Smooth muscle cell (in vitro differentiated cells): Measurements from ENCODE around the gene L1CAM. TPM values are rescaled to one million over a fixed set of nuclear protein-coding genes. Genes with fewer than 3 reads are reported as not detected.

Experiments used
- DNase-seq: peaks from one replicate; lab custom pipeline; 2025; ENCODE audit not compliant: unreplicated experiment; lab: John Stamatoyannopoulos, UW
- H2AFZ ChIP-seq: fragments of 200-600 bp; sonication (generic); 2 replicates; pipeline ENCODE4 v1.6.0; 2016; ENCODE audit warnings: antibody characterized with exemption, low read depth, mild to moderate bottlenecking
- H3F3A ChIP-seq: fragments of 200-600 bp; sonication (generic); 2 replicates; pipeline ENCODE4 v1.6.0; 2017; ENCODE audit warnings: antibody characterized with exemption, low read depth
- H3K27ac ChIP-seq: fragments of 200-600 bp; sonication (generic); 2 replicates; pipeline ENCODE4 v1.5.1; 2016; ENCODE audit warnings: low read depth, mild to moderate bottlenecking
- H3K27me3 ChIP-seq: fragments of 200-600 bp; sonication (generic); 2 replicates; pipeline ENCODE4 v1.6.1; 2016; ENCODE audit warnings: low read depth, mild to moderate bottlenecking
- H3K36me3 ChIP-seq: fragments of 200-600 bp; sonication (generic); 2 replicates; pipeline ENCODE4 v1.5.1; 2016; ENCODE audit warnings: low read depth
- H3K4me1 ChIP-seq: fragments of 200-600 bp; sonication (generic); 2 replicates; pipeline ENCODE4 v1.5.1; 2016; ENCODE audit warnings: low read depth
- H3K4me2 ChIP-seq: fragments of 200-600 bp; sonication (generic); 2 replicates; pipeline ENCODE4 v1.6.0; 2016; ENCODE audit warnings: mild to moderate bottlenecking
- H3K4me3 ChIP-seq: fragments of 200-600 bp; sonication (generic); 2 replicates; pipeline ENCODE4 v1.5.1; 2016; ENCODE audit warnings: mild to moderate bottlenecking
- H3K79me2 ChIP-seq: fragments of 200-600 bp; sonication (generic); 2 replicates; pipeline ENCODE4 v1.6.0; 2016; ENCODE audit warnings: low read depth, mild to moderate bottlenecking
- H3K9ac ChIP-seq: fragments of 200-600 bp; sonication (generic); 2 replicates; pipeline ENCODE4 v1.6.0; 2016; ENCODE audit warnings: low read depth
- H3K9me3 ChIP-seq: fragments of 200-600 bp; sonication (generic); replicated peaks from 2 replicates; pipeline ENCODE4 v1.5.1; 2016; ENCODE audit warnings: low read depth
- H4K20me1 ChIP-seq: fragments of 200-600 bp; sonication (generic); 2 replicates; pipeline ENCODE4 v1.6.0; 2016; ENCODE audit warnings: low read depth
- CTCF ChIP-seq: fragments of 200-600 bp; sonication (generic); IDR thresholded peaks from 2 replicates; pipeline ENCODE4 v1.5.1; 2017; ENCODE audit warnings: borderline replicate concordance, mild to moderate bottlenecking, antibody characterized with exemption; ENCODE audit not compliant: insufficient read depth, poor library complexity, severe bottlenecking
- WGBS: methylation state at CpG from one replicate; pipeline ENCODE4 v1.1.7; 2016; ENCODE audit warnings: low lambda C conversion rate; 5-methylcytosine and 5-hydroxymethylcytosine counted together
- polyA plus RNA-seq: library from polyadenylated mRNA; unstranded; fragments of >200 nt; fragmentation: Nextera tagmentation; extraction: Ambion mirVana; gene quantifications from 2 replicates; pipeline ENCODE4 v1.2.1, GENCODE V29; 2016
- total RNA-seq: library from RNA; depleted of rRNA; stranded (reverse); fragments of >200 nt; gene quantifications from 2 replicates; pipeline ENCODE4 v1.2.3, GENCODE V29; 2014

The L1CAM gene
- total and polyA plus RNA-seq, 2 experiments from 2014 or later: 27.2 to 68.7 TPM

- Histone ChIP-seq H3K79me2 (no peaks in the 10 kb centered on the region), H3K9me3 (no peaks in the 10 kb centered on the region), H3K4me1 (peaks cover 6% of the 10 kb centered on the region), H3K4me3 (no peak overlapping the region), H2AFZ (no peak overlapping the region), H4K20me1 (no peaks in the 10 kb centered on the region), H3K36me3 (no peaks in the 10 kb centered on the region), H3F3A (no peaks in the 10 kb centered on the region), H3K4me2 (no peak overlapping the region), H3K27ac (no peak overlapping the region), H3K27me3 (peaks cover 5% of the 10 kb centered on the region), H3K9ac (no peak overlapping the region)
- 57% methylated on average over 3 of the region's 3 CpGs for WGBS
- DNase-seq: no peak
- TF ChIP-seq CTCF: no peak
These were observed 59.0 kb downstream of the L1CAM start for GRCh38 chrX:153827016-153827415.

GRCh38 chrX:153825042-153825441 lies 60.9 kb downstream of the L1CAM start:
- TF ChIP-seq CTCF: no peak
- Histone ChIP-seq H3F3A (no peaks in the 10 kb centered on the region), H3K4me3 (no peak overlapping the region), H3K36me3 (no peaks in the 10 kb centered on the region), H3K79me2 (no peaks in the 10 kb centered on the region), H3K4me1 (peaks cover 6% of the 10 kb centered on the region), H3K27ac (no peak overlapping the region), H3K27me3 (no peaks in the 10 kb centered on the region), H3K4me2 (no peak overlapping the region), H4K20me1 (no peaks in the 10 kb centered on the region), H3K9ac (no peak overlapping the region), H3K9me3 (no peaks in the 10 kb centered on the region), H2AFZ (no peak overlapping the region)
- 78% methylated on average over 8 of the region's 8 CpGs for WGBS
- no peak for DNase-seq

- H3K4me3 ChIP-seq: no peak overlapping the region
- no peaks in the 10 kb centered on the region for H3K27me3 ChIP-seq
- H3K9me3 ChIP-seq: no peaks in the 10 kb centered on the region
- H3K4me1 ChIP-seq: peaks cover 6% of the 10 kb centered on the region
- H3K79me2 ChIP-seq: no peaks in the 10 kb centered on the region
- H3K9ac ChIP-seq: no peak overlapping the region
- H3F3A ChIP-seq: no peaks in the 10 kb centered on the region
- H3K4me2 ChIP-seq: no peak overlapping the region
- no peaks in the 10 kb centered on the region for H3K36me3 ChIP-seq
- no peak for TF ChIP-seq CTCF
- H3K27ac ChIP-seq: no peak overlapping the region
- no peak overlapping the region for H2AFZ ChIP-seq
- no peaks in the 10 kb centered on the region for H4K20me1 ChIP-seq
- no peak for DNase-seq
- WGBS: 92% methylated on average over 10 of the region's 10 CpGs
These were observed 61.6 kb downstream of the L1CAM start for GRCh38 chrX:153824348-153824747.

GRCh38 chrX:153821066-153821465 lies 64.9 kb downstream of the L1CAM start:
- no peaks in the 10 kb centered on the region for H3K36me3 ChIP-seq
- no peak overlapping the region for H3K27ac ChIP-seq
- no peak overlapping the region for H3K9ac ChIP-seq
- H3F3A ChIP-seq: no peaks in the 10 kb centered on the region
- H3K27me3 ChIP-seq: no peaks in the 10 kb centered on the region
- DNase-seq: no peak
- no peak overlapping the region for H3K4me2 ChIP-seq
- 89% methylated on average over 9 of the region's 9 CpGs for WGBS
- no peaks in the 10 kb centered on the region for H3K9me3 ChIP-seq
- TF ChIP-seq CTCF: no peak
- no peaks in the 10 kb centered on the region for H3K79me2 ChIP-seq
- H3K4me1 ChIP-seq: no peaks in the 10 kb centered on the region
- no peaks in the 10 kb centered on the region for H4K20me1 ChIP-seq
- H3K4me3 ChIP-seq: no peak overlapping the region
- H2AFZ ChIP-seq: no peak overlapping the region
